ENCODE measurements around the gene CHST11. TPM values are rescaled to one million over a fixed set of nuclear protein-coding genes. Genes with fewer than 3 reads are reported as not detected.

Gene CHST11
- total RNA-seq, 4 donors from 2014 or later = 20.8 to 56.7 (median 26.5) TPM

DNA sequence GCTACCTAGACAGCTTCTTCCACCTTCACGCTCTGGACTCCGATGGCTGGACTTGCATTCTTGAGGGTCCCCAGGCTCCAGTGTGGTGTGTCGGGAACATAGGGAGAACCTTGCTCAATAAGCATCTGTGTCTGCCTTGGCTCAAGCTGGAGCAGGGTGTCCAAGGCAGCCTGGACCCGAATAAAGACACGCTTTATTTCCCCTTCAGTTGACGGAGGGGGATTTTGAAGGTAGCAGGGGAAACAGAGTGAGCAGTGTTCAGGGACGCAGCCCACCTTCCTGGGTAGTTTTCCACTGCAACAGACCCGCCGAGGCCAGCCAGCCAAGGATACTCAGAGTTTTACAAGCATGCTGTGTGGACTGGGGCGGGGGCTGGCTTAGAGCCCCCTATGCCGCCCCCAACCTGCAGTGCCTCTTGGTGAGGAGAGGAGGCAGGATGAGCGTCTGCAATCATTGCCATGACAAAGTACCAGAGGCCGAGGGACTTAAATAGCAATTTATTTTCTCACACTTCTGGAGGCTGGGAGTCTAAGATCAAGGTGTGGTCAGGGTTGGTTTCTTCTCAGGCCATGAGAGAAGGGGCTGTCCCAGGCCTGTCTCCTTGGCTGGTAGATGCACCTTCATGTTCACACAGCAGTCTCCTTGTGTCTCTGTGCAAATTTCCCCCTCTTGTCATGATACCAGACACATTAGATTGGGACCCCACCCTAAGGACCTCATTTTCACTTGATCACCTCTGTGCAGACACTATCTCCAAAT, 201.2 kb downstream of the CHST11 start:
- WGBS, 2 donors = 61 to 72% methylated on average over 13 of the region's 13 CpGs

DNA sequence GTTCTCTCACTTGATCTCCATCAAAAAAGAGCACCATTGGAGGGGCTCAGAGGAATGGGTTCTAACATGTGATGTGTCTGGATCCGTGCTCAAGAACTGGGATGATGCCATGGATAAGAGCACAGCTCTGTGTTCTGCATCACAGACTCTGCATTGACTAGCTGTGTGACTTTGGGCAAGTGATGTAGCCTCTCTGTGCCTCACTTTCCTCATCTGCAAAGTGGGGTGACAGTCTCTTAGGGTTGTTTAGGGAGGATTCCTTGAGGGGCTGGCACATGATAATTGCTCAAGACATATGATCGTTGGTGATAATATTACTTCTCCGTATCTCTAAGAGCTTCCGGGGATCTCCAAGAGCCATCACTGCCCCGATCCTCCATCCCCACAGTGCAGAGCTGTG, 202.3 kb downstream of the CHST11 start:
- H3K27ac ChIP-seq = no peak overlapping the region
- H3K27me3 ChIP-seq = no peaks in the 10 kb centered on the region
- WGBS, 2 donors = 94 to 98% methylated on average over 5 of the region's 5 CpGs
- no peak for TF ChIP-seq EP300 (IDR thresholded peaks at IDR 0.05)
- TF ChIP-seq, protein P1, sequence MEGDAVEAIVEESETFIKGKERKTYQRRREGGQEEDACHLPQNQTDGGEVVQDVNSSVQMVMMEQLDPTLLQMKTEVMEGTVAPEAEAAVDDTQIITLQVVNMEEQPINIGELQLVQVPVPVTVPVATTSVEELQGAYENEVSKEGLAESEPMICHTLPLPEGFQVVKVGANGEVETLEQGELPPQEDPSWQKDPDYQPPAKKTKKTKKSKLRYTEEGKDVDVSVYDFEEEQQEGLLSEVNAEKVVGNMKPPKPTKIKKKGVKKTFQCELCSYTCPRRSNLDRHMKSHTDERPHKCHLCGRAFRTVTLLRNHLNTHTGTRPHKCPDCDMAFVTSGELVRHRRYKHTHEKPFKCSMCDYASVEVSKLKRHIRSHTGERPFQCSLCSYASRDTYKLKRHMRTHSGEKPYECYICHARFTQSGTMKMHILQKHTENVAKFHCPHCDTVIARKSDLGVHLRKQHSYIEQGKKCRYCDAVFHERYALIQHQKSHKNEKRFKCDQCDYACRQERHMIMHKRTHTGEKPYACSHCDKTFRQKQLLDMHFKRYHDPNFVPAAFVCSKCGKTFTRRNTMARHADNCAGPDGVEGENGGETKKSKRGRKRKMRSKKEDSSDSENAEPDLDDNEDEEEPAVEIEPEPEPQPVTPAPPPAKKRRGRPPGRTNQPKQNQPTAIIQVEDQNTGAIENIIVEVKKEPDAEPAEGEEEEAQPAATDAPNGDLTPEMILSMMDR (IDR thresholded peaks at IDR 0.05) = no peak
- no peak for TF ChIP-seq POLR2A (IDR thresholded peaks at IDR 0.05)
- no peak for DNase-seq (ENCODE audit: low spot score in 2 of 2)
- H3K36me3 ChIP-seq = no peaks in the 10 kb centered on the region
- no peaks in the 10 kb centered on the region for H3K9me3 ChIP-seq
- no peak overlapping the region for H3K4me3 ChIP-seq
- H3K4me1 ChIP-seq = peaks cover 0 to 4% (median 2%) of the 10 kb centered on the region in 4 donors

More for the DNA sequence above, 201.2 kb downstream of the CHST11 start:
- no peaks in the 10 kb centered on the region for H3K27me3 ChIP-seq
- no peak overlapping the region for H3K4me3 ChIP-seq
- peaks cover 0 to 4% (median 2%) of the 10 kb centered on the region in 4 donors for H3K4me1 ChIP-seq
- no peak for DNase-seq (ENCODE audit: low spot score in 2 of 2)
- TF ChIP-seq, protein P1 (IDR thresholded peaks at IDR 0.05) = no peak
- TF ChIP-seq EP300 (IDR thresholded peaks at IDR 0.05) = no peak
- no peak overlapping the region for H3K27ac ChIP-seq
- H3K36me3 ChIP-seq = no peaks in the 10 kb centered on the region
- no peaks in the 10 kb centered on the region for H3K9me3 ChIP-seq

GRCh38 chr12:104662203-104662602, 205.5 kb downstream of the CHST11 start:
- H3K4me3 ChIP-seq = no peak overlapping the region
- H3K36me3 ChIP-seq = no peaks in the 10 kb centered on the region
- 76 to 81% methylated on average over 6 of the region's 6 CpGs for WGBS, 2 donors
- TF ChIP-seq, protein P1 (IDR thresholded peaks at IDR 0.05) = no peak
- TF ChIP-seq POLR2A (IDR thresholded peaks at IDR 0.05) (no peak), EP300 (IDR thresholded peaks at IDR 0.05) (no peak)
- no peaks in the 10 kb centered on the region for H3K9me3 ChIP-seq
- no peak for DNase-seq (ENCODE audit: low spot score in 2 of 2)
- H3K27me3 ChIP-seq = no peaks in the 10 kb centered on the region
- no peak overlapping the region for H3K27ac ChIP-seq
- H3K4me1 ChIP-seq = peaks cover 0 to 4% (median under 1%) of the 10 kb centered on the region in 4 donors

GRCh38 chr12:104662908-104663307, 206.2 kb downstream of the CHST11 start:
- DNase-seq (ENCODE audit: low spot score in 2 of 2) = no peak
- TF ChIP-seq EP300 (IDR thresholded peaks at IDR 0.05) = no peak
- TF ChIP-seq POLR2A (IDR thresholded peaks at IDR 0.05) = no peak
- TF ChIP-seq, protein P1 (IDR thresholded peaks at IDR 0.05) = no peak
- 83 to 90% methylated on average over 9 of the region's 9 CpGs for WGBS, 2 donors
- peaks cover 0 to 6% (median 1%) of the 10 kb centered on the region in 4 donors for H3K4me1 ChIP-seq
- no peaks in the 10 kb centered on the region for H3K9me3 ChIP-seq
- H3K36me3 ChIP-seq = no peaks in the 10 kb centered on the region
- no peak overlapping the region for H3K4me3 ChIP-seq
- no peaks in the 10 kb centered on the region for H3K27me3 ChIP-seq
- no peak overlapping the region for H3K27ac ChIP-seq

DNA sequence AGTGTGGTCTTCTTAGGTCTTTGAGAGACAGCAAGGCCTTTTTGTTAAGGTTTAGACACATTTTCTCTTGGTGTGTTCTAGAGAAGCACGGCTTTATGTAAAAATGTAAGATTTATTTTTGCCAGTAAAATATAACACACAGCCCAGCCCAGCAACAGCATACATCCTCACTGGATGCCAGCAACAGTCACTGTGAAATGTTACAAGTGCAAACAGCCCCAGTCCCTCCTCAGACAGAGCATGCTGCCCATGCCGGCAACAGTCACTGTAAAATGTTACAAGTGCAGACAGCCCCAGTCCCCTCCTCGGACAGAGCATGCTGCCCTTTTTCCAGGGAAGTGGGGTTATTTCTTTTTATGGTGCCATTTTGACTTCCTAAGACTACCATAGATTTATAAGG, 207.6 kb downstream of the CHST11 start:
- 63 to 82% methylated on average over 3 of the region's 3 CpGs for WGBS, 2 donors
- Histone ChIP-seq H3K27ac (no peak overlapping the region), H3K4me1 (peaks cover 0 to 21% (median 14%) of the 10 kb centered on the region in 4 donors), H3K4me3 (no peak overlapping the region), H3K9me3 (no peaks in the 10 kb centered on the region), H3K36me3 (no peaks in the 10 kb centered on the region), H3K27me3 (no peaks in the 10 kb centered on the region)
- no peak for TF ChIP-seq EP300 (IDR thresholded peaks at IDR 0.05)
- TF ChIP-seq POLR2A (IDR thresholded peaks at IDR 0.05) = no peak
- TF ChIP-seq, protein P1 (IDR thresholded peaks at IDR 0.05) = no peak
- DNase-seq (ENCODE audit: low spot score in 2 of 2) = no peak
